ENCODE results near the gene FIP1L1.
"Not testable (repeated sequence)": the region's sequence is repeated elsewhere in the genome, so short reads cannot be mapped to it uniquely, and the experiment has no call there.

The FIP1L1 gene

GRCh38 chr4:53377319-53378170, at the start of gene FIP1L1:
Gene FIP1L1, plus strand, starts transcription at chr4:53377641. Its CDS starts 198 bp downstream, at chr4:53377839.
- peak; percentile 88 for DNase-seq

- DNase-seq = not testable (repeated sequence)
These were observed 42.5 kb upstream of the FIP1L1 start for GRCh38 chr4:53334916-53335315.

GRCh38 chr4:53340145-53340544, 37.3 kb upstream of the FIP1L1 start:
- not testable (repeated sequence) for DNase-seq

- not testable (repeated sequence) for DNase-seq
These were observed 31.0 kb upstream of the FIP1L1 start for GRCh38 chr4:53346392-53346791.

- no peak for DNase-seq
These were observed 30.3 kb upstream of the FIP1L1 start for GRCh38 chr4:53346920-53347852.

- DNase-seq = no peak
These were observed 29.4 kb upstream of the FIP1L1 start for GRCh38 chr4:53348046-53348445.

GRCh38 chr4:53349091-53349491, 28.4 kb upstream of the FIP1L1 start:
- DNase-seq = no peak

GRCh38 chr4:53354012-53354722, 23.3 kb upstream of the FIP1L1 start:
- DNase-seq = no peak

- DNase-seq = peak; percentile 11
These were observed 21.4 kb upstream of the FIP1L1 start for GRCh38 chr4:53355930-53356521.

- no peak for DNase-seq
These were observed 16.0 kb upstream of the FIP1L1 start for GRCh38 chr4:53361451-53361850.

- no peak for DNase-seq
These were observed 15.3 kb upstream of the FIP1L1 start for GRCh38 chr4:53362093-53362492.

- no peak for DNase-seq
These were observed 12.8 kb upstream of the FIP1L1 start for GRCh38 chr4:53364624-53365023.

- peak; percentile 12 for DNase-seq
These were observed 12.3 kb upstream of the FIP1L1 start for GRCh38 chr4:53365121-53365485.

- DNase-seq = peak; percentile 99
These were observed 11.7 kb upstream of the FIP1L1 start, which contains the start of gene SCFD2 for GRCh38 chr4:53365486-53366300. Gene SCFD2, minus strand, starts transcription at chr4:53366061.

GRCh38 chr4:53366301-53366716, 11.1 kb upstream of the FIP1L1 start:
- peak; percentile 19 for DNase-seq

- DNase-seq = no peak
These were observed 9.7 kb upstream of the FIP1L1 start for GRCh38 chr4:53367721-53368120.

GRCh38 chr4:53371049-53371448, 6.4 kb upstream of the FIP1L1 start:
- peak; percentile 29 for DNase-seq

- DNase-seq = no peak
These were observed 5.5 kb upstream of the FIP1L1 start for GRCh38 chr4:53371843-53372521.

- DNase-seq = no peak
These were observed 2.6 kb upstream of the FIP1L1 start for GRCh38 chr4:53374777-53375258.

GRCh38 chr4:53376900-53377299, 541 bp upstream of the FIP1L1 start:
- DNase-seq = no peak

GRCh38 chr4:53378171-53378482, 686 bp downstream of the FIP1L1 start:
- no peak for DNase-seq
